GM21526 (cell line): Measurements from ENCODE around the gene KLHL28.
A peak's percentile ranks its signal among the peaks of the same experiment; 100 is the strongest.

Source experiments
- ATAC-seq: cut with Tn5 transposase; IDR thresholded peaks from one replicate; pipeline ENCODE4 v1.9.1; 2021; ENCODE audit warnings: moderate library complexity; ENCODE audit not compliant: unreplicated experiment, low FRiP score

The KLHL28 gene, protein sequence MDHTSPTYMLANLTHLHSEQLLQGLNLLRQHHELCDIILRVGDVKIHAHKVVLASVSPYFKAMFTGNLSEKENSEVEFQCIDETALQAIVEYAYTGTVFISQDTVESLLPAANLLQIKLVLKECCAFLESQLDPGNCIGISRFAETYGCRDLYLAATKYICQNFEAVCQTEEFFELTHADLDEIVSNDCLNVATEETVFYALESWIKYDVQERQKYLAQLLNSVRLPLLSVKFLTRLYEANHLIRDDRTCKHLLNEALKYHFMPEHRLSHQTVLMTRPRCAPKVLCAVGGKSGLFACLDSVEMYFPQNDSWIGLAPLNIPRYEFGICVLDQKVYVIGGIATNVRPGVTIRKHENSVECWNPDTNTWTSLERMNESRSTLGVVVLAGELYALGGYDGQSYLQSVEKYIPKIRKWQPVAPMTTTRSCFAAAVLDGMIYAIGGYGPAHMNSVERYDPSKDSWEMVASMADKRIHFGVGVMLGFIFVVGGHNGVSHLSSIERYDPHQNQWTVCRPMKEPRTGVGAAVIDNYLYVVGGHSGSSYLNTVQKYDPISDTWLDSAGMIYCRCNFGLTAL

DNA sequence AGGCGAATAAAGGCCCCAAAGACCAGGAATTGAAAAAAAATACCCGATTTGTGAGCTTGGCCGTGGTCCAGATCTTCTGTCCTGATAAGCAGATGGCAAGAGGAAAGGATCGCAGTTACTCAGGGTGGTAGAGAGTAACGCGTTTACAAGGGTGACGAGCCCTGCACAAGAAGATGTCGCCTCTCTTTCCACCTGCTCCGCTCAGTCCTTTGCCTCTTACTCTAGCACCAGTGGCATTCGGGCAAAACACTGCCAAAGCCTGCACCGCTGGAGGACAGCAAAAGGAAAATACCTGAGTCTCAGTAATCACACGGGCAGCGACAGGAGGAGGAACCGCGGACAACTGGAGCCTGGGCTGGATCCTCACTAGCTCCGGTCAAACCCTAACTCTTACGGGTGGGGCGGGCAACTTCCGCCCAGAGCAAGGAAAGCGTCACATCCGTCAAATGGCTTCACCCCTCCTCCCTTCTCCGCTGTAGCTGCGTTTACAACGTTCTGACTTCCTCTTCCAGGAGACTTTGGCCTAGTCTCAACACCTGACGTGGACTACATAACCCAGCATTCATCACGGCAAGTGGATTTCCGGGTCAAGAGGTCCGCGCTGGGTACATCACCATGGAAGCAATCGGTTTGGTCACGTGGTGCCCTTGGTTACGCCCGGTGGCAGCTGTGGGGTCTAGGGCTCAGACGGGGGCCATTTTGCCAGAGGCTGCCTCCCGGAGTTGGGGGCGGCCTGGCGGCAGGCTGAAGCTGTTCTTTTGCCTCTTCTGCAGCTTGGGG lies at the start of gene KLHL28, which contains the start of gene TOGARAM1:
Gene KLHL28, minus strand, starts transcription at position 394 of the 780 bp plus-strand sequence. CDS start 16,019 bp downstream, outside the sequence.
Gene TOGARAM1, plus strand, starts transcription at position 637 of the 780 bp plus-strand sequence. CDS start 232 bp downstream, outside the sequence.
- ATAC-seq = peak; percentile 93

DNA sequence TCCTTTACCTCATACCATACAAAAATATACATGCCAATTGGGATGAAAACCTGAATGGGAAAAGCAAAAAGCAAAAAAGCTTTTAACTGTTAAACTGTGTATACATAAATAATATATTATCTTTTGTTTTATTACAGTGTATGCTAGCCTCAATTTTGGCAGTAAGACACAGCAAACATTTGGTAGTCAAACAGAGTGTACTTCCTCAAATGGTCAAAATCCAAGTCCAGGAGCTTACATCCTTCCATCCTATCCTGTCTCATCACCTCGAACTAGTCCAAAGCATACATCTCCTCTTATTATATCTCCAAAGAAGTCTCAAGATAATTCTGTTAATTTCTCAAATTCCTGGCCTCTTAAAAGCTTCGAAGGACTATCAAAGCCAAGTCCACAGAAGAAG lies 42.2 kb upstream of the KLHL28 start:
- ATAC-seq = no peak

DNA sequence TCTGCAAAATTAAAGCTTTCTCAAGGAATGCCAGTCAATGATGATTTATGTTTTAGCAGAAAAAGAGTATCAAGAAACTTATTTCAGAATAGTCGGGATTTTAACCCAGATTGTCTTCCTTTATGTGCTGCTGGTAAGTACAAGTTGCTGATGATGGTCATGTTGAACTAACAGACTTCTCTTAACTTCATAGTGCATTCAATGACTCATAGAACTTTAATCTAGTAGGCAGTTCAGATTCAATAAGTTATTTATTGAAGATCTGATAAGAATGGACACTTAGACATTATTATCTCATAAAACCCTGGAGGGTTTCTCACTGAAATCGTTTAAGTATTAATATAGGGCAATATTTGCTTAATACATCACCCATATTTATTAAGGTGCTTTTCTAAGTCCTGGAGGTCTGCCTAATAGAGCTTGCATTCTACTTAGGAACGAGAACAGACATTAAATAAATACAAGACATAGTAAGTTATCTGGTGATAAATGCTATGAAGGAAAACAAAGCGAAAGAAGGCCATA lies 34.1 kb upstream of the KLHL28 start:
- ATAC-seq = no peak

DNA sequence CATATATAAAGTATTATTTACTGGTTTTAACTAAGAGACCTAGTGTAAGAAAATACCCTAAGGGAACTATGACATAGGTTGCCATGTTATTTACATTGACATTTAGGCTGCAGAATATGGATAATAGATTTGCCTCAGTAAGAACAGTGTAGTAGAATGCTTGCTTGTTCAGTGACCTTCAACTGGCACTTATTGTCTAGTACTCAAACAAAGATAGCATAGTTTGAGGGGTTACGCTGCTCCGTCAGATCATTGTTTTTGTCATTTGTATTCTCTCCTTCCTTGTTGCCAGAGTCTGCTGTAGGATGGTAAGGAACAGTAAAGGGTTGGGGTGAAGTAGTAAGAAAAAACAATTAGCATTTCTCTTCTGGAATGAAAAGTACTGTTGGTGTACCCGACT lies 33.4 kb upstream of the KLHL28 start:
- no peak for ATAC-seq

DNA sequence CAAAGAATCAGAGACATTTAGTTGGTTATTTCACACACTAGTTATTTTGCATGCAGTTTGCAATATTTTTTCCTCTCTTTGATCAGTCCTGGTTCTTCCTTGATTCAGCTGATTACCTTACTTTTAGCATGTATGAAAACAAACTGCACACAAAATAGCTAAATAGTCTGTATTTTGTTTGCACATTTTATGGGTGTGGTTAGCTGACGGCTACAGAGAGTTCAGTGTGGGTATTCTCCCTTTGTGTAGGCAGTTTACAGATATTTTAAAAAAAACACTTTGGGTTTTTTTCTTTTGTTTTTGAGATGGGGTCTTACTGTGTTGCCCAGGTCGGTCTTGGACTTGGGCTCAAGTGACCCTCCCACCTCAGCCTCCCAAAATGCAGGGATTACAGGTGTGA lies 28.8 kb upstream of the KLHL28 start:
- no peak for ATAC-seq

DNA sequence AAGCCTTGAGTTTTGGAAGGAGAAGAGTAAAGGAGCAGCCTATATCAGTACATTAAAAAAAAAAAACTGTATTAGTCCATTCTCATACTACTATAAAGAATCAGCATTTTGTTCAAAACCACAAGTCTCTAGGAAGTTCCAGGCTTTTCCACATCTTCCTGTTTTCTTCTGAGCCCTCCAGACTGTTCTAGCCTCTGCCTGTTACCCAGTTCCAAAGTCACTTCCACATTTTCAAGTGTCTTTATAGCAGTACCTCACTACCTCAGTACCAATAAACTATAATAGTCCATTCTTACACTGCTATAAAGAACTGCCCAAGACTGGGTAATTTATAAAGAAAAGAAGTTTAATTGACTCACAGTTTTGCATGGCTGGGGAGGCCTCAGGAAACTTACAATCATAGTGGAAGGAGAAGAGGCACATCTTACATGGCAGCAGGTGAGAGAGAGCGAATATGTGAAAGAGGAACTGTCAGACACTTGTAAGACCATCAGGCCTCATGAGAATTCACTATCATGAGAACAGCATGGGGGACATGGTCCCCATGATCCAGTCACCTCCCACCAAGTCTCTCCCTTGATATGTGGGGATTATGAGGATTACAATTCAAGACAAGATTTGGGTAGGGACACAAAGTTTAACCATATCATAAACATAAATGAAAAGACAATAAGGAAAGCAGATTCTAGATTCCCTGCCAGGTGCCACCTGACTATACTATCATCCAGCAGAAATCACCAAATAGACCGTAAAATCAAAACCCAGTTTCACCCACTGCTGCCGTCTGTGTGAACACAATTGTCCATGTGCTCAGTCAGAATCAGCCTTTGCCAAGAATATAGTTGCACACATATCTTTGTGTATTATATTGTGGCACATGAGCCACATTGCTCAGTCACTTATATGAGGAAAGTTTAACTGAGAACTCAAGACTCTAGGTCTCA lies 28.0 kb upstream of the KLHL28 start:
- ATAC-seq = no peak

DNA sequence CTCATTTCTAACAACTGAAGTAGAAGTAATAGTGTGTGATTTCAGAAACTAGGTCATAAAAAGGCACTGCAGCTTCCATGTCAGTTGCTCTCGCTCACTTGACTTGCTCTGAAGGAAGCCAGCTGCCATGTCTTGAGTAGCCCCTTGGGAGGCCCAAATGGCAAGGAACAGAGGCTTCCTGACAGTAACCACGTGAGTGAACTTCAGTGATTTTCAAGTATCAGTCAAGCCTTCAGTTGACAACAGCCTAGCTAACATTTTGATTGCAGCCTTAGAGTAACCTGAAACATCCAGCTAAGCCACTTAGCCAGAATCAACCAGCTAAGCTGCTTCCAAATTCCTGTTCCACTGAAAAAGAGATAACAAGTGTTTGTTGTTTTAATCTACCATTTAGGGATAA lies 26.9 kb upstream of the KLHL28 start:
- no peak for ATAC-seq

DNA sequence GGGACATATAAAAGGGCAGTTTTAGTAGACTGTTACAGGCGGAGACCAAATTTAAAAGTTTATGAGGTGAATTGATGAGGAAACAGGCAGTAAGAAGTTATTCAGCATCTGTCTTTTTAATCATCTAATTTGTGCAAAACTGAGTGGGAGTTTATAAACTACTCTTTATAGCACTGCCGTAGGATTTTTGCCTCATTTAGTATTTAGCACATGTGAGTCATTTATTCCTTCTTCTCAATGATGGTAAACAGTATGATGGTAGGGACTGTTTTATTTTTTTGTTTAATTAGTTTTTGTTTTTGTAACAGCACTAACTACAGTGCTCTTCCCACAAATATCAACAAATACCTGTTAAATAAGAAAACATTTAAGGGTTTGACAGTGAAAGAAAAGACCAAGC lies 20.8 kb upstream of the KLHL28 start:
- no peak for ATAC-seq

DNA sequence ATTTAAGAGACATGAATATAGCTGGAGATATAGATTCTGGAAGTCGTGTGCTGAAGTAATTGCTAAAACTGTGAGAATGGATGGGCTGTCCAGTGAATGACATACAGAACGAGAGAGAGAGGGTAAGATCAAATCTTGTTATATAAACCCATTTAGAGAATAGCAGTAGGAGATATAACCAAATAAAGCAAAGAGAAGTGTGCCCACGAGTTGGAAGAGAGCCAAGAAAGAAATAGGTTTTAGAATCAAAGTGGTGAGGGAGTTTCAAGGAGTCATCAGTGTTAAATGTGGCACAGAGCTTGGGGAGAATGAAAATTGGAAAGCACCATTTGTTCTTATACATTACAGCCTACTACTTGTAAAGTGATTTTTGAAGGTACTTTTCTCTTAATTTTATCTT lies 19.5 kb upstream of the KLHL28 start:
- ATAC-seq = no peak

DNA sequence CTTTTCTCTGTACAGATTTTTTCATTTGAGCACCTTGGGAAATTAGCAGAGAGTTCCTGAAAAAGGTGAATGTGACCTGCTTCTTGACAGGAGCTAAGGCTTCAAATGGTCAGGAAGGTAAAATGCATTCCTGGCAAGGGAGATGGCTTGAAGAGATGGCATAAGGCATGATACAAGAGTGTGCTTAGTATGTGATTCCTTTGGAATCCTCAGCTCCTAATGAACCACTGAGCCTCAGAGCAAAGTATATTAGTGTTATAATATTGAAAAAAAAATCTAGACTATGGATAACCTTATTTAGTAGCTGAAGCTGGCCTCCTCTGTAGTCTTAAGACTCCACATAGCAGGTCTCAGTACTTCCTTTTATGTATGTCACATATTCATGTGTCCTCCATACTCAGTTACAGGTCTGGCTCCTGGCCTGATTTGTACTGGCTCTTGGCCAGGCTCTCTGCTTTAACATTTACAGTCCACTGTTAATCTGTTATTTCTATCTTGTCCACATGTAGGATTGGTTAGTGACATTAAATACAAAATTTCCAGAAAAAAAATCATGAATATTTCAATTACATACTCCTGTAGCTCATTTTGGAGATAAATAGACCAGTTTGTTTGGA lies 18.1 kb upstream of the KLHL28 start:
- no peak for ATAC-seq

DNA sequence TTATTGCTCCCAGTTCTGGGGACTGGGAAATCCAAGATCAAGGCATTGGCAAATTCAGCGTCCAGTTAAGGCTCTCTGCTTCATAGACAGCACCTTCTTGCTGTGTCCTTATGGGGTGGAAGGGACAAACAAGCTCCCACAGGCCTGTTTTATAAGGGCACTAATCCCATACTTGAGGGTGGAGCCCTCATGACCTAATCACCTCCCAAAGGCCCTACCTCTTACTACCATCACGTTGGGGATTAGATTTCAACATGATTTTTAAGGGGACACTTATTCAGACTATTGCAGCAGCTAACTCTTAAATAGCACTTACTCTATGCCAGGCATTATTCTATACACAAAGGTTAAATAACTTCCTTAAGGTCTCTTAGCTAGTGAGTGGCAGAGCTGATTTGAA lies 17.5 kb upstream of the KLHL28 start:
- ATAC-seq = no peak

DNA sequence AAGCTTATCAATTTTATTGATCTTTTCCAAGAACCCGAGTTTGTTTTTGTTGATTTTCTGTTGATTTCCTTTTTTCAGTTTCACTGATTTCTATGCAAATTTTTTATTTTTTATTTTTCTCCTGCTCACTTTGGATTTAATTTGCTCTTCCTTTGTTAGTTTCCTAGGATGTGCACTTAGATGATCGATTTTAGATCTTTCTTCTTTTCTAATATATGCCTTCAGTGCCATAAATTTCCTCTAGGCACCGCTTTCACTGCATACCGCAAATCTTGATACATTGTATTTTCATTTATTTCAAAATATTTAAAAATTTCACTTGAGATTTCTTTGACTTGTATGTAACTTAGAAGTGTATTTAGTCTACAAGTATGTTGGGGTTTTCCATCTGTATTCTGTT lies 9.7 kb upstream of the KLHL28 start:
- no peak for ATAC-seq

DNA sequence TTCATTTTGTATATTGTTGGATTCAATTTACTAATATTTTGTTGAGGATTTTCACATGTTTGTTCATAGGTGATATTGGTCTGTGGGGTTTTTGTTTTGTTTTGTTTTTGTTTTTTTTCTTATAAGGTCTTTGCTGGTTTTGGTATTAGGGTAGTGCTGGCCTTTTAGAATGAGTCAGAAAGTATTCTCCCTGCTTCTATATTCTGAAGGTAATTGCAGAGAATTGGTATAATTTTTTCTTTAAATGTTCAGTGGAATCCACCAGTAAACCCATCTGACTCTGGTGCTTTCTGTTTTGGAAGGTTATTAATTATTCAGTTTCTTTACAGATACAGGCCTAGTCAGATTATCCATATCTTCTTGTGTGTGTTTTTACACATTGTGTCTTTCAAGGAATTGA lies 9.2 kb upstream of the KLHL28 start:
- no peak for ATAC-seq

DNA sequence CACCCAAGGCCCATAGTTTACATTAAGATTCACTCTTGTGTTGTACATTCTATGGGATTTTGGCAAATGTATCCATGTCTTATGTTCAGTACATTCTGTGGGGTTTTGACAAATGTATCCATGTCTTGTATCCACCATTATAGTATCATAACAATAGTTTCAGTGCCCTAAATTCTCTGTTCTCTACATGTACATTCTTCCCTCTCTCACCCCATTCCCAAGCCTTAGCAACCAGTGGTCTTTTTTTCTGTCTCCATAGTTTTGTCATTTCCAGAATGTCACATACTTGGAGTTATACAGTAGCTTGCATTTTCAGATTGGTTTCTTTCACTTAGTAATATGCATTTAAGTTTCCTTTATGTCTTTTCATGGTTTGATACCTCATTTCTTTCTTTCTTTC lies 7.0 kb upstream of the KLHL28 start:
- ATAC-seq = no peak

DNA sequence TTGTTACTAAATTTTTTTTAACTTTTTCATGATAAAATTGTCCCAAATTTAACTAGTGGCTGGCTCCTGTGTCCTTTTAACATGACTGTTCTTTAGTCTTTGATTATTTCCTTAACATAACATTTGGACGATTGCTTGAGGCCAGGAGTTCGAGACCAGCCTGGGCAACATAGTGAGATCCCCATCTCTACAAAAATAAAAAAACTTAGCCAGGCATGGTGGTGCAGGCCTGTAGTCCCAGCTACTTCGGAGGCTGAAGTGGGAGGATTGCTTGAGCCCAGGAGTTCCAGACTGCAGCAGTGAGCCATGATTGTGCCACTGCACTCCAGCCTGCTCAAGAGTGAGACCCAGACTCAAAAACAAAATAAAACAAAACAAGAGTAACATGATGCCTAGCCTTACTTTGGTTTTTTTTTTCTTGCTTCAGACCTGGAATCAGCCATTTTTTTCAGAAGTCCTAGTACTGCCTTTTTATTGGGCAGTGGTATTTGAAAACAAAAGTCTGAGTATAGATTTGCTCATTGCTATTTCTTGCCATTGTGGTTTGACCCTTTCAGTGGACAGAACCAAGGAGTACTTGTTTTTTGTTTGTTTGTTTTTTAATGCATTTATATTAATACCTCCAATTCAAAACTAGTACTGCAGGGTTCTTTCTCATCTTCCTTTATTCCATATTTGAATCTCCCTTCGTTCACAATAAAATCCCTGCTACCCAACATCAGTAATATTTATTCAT lies 5.0 kb upstream of the KLHL28 start:
- ATAC-seq = no peak

DNA sequence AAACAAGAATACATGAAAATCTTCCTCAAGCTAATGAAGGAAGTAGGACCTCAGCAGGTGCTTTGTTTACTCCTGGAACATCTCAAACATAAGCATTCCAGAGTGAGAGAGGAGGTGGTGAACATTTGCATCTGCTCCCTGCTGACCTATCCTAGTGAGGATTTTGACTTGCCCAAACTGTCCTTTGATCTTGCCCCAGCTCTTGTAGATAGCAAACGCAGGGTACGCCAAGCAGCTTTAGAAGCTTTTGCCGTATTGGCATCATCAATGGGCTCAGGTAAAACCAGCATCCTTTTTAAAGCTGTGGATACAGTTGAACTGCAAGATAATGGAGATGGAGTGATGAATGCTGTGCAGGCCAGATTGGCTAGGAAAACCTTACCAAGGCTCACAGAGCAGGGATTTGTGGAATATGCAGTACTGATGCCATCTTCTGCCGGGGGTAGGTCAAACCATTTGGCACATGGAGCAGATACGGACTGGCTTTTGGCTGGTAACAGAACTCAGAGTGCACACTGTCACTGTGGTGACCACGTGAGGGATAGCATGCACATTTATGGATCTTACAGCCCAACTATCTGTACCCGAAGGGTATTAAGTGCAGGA lies 2.1 kb upstream of the KLHL28 start:
- ATAC-seq = no peak

DNA sequence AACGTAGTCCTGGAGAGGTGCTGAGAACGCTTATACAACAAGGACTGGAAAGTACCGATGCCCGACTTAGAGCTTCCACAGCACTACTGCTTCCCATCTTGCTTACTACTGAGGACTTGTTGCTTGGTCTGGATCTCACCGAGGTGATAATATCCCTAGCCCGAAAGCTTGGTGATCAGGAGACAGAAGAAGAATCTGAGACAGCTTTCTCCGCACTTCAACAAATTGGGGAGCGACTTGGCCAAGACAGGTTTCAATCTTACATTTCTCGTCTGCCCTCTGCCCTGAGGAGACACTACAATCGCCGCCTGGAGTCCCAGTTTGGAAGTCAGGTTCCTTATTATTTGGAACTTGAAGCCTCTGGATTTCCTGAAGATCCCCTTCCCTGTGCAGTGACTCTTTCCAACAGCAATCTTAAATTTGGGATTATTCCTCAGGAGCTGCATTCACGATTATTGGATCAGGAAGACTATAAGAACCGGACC lies 1.3 kb upstream of the KLHL28 start:
- no peak for ATAC-seq

DNA sequence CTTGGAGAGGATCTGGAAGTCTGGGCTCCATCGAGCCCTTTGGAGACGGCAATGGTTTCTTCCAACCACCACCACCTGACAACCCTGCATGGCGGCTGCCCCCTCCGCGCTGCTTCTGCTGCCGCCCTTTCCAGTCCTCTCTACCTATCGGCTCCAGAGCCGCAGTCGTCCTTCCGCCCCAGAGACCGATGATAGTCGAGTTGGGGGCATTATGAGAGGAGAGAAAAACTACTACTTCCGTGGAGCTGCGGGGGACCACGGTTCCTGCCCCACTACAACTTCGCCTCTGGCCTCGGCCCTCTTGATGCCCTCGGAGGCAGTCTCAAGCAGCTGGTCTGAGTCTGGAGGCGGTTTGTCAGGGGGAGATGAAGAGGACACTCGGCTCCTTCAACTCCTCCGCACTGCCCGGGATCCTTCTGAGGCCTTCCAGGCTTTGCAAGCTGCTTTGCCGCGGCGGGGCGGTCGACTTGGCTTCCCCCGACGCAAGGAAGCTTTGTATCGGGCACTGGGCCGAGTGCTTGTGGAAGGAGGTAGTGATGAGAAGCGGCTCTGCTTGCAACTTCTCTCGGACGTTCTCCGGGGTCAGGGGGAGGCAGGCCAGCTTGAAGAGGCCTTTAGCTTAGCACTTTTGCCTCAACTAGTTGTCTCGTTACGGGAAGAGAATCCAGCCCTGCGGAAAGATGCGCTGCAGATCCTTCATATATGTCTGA lies 742 bp upstream of the KLHL28 start:
- peak; percentile 25 for ATAC-seq
